ENCODE measurements around the gene FBXO21.

GRCh38 chr12:117218149-117218548 lies 27.9 kb upstream of the FBXO21 start:
- TF ChIP-seq CTCF (IDR thresholded peaks at IDR 0.05) (no peak), POLR2A (IDR thresholded peaks at IDR 0.05) (no peak)

All from stomach (tissue), 4 donors.